Limb (tissue), 2 donors: ENCODE data around the gene EIF3F.
A peak's percentile ranks its signal among the peaks of the same experiment; 100 is the strongest.

Experiments used
- DNase-seq, 2 donors: peaks; one replicate each; pipeline ENCODE4 v3.0.0-alpha.2; 2016; ENCODE audit errors: extremely low spot score in 2 of 2

Gene EIF3F

GRCh38 chr11:8021920-8022319, 34.8 kb downstream of the EIF3F start:
- DNase-seq = no peak

DNA sequence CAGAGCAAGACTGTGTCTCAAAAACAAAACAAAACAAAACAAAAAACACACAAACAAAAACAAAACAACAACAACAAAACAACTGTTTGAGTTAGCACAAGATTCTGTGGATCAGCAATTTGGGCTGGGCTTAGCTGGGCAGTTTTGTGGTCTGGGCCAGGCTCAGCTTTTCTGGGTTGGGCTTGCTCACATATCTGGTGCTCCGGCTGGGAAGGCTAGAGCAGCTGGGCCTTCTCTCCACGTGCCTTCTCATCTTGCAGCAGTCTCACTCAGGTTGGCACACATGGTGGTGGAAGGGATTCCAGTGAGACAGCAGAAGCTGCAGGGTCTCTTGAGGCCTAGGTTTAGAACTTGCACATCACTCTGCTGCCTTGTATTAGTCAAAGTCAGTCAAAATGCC, 35.7 kb downstream of the EIF3F start:
- DNase-seq = no peak

DNA sequence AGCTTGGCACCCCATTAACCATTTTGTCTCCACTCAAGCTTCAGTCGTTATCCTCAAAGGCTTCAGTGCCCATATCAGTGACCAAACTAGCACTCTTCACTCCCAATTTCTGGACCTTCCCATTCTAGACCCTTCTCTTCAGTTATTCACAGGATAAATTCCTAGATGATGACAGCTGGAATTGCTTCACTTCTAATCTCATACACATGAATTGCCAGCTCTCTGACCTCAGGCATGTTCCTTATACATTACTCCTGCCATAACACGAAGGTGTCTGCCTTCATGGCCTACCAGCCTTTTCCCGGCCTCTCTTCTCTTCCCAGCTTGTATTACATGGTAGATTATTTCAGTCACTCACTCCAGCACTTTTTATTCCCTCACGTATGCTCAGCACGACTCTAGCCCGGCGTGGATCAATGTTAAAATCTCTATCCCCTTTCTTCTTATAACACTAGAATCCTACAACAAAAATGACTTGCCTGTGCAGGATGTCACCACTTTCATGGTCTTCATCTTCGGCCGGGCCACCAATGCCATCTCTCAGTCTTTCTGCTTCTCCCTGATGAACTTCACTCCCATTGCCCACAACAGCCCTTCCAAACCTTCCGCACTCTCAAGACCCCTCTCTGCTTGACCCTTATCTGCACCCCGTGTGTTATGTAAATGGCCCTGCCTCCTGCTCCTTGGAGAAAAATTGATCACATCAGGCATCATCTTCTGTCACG, 36.9 kb downstream of the EIF3F start:
- DNase-seq = no peak

GRCh38 chr11:8025123-8025522, 38.0 kb downstream of the EIF3F start:
- DNase-seq = peak in 1 of 2 donors; percentile 7

GRCh38 chr11:8025816-8026215, 38.7 kb downstream of the EIF3F start:
- no peak for DNase-seq

- DNase-seq = no peak
Measured at GRCh38 chr11:8026982-8027381, 39.8 kb downstream of the EIF3F start.

GRCh38 chr11:8028766-8029165, 41.6 kb downstream of the EIF3F start:
- no peak for DNase-seq

DNA sequence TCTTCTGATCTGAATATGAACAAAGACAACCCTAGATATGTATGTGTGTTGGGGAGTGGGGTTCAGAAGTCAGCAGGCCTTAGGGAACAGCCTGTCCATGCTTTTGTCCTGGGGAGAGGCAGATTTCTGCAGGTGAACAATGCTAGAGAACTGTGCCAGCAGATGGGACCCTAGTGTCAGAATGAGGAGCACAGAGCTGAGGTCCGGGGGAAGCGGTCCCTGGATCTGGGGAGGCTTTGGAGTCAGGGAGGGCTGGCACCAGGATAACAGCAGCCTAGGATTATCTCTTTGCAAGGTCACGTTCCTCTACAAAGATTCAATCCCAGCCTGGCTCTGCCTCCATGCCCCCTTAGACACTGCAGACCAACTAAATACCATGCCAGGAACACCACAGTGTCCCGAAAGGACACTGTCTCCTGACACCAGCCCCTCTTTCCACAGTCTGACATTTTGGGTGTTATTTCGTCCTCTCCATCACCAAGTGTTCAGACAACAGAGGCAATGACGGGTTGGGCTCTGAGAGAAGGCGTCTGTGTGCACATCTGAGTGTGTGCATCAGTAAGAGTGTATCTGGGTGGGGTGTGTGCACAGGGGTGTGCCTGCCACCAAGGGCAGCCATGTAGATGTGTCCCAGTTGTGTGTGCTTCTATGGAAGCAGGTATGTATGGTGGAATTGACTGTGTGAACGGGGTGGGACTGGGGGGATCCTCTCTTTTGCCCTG, 43.5 kb downstream of the EIF3F start:
- DNase-seq = peak in 1 of 2 donors; percentile 11

GRCh38 chr11:8031248-8032115, 44.3 kb downstream of the EIF3F start:
- peak in 1 of 2 donors; percentile 32 for DNase-seq

GRCh38 chr11:8032122-8032521, 45.0 kb downstream of the EIF3F start:
- DNase-seq = peak in 1 of 2 donors; percentile 29

GRCh38 chr11:8032576-8033304, 45.6 kb downstream of the EIF3F start:
- no peak for DNase-seq

DNA sequence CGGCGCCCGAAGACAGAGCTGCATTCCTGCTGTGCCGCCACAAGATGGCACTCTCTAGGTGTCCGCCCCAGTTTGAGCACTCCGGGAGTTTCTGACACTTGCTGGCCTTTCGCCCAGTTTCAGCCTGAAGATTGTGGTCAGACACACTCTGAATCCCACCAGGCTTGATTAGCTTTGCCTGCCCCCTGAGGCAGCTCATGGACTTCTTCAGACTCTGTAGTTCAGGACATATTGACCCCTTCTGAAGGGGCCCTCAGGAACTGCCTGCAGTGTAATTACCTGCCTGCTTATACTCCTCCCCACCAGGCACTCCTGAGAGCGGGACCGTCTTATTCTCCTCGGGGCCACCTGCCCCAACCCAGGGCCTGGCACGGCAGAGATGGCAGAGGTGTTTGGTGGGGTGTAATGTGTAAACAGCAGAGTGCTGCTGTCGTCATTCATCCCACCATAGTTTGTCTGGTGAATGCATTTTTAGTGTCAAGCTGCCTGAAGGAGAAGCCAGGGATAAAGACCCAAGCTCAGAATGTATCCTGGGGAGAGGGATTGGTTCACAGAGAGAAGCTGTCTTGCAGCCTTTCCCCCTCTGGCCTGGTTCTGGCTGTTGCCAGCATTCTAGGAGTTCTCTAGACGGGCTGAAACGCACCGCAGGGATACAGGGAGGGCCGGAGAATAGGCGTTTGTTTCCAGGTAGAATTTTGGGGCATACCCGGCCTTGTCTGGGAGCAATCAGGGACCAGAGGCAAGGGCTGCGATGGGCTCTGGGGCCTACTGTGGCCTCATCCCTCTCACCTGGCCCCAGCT, 46.4 kb downstream of the EIF3F start:
- peak; percentile 86 to 89 for DNase-seq

GRCh38 chr11:8034106-8034585, 47.0 kb downstream of the EIF3F start:
- DNase-seq = peak in 1 of 2 donors; percentile 25

- DNase-seq = peak in 1 of 2 donors; percentile 13
Measured at GRCh38 chr11:8034604-8035190, 47.6 kb downstream of the EIF3F start.

GRCh38 chr11:8035200-8035855, 48.2 kb downstream of the EIF3F start:
- peak in 1 of 2 donors; percentile 23 for DNase-seq

GRCh38 chr11:8036002-8036802, 49.1 kb downstream of the EIF3F start:
- DNase-seq = no peak

- no peak for DNase-seq
Measured at GRCh38 chr11:8036986-8037385, 49.8 kb downstream of the EIF3F start.

- DNase-seq = peak in 1 of 2 donors; percentile 49
Measured at GRCh38 chr11:8038393-8038792, 51.3 kb downstream of the EIF3F start.
